Measurements from ENCODE around the gene TEKT4. TPM values are rescaled to one million over a fixed set of nuclear protein-coding genes. Genes with fewer than 3 reads are reported as not detected.

The TEKT4 gene
- polyA plus RNA-seq, 2 of the 4 experiments (the other 2 are of a cell fraction), result not detected

DNA sequence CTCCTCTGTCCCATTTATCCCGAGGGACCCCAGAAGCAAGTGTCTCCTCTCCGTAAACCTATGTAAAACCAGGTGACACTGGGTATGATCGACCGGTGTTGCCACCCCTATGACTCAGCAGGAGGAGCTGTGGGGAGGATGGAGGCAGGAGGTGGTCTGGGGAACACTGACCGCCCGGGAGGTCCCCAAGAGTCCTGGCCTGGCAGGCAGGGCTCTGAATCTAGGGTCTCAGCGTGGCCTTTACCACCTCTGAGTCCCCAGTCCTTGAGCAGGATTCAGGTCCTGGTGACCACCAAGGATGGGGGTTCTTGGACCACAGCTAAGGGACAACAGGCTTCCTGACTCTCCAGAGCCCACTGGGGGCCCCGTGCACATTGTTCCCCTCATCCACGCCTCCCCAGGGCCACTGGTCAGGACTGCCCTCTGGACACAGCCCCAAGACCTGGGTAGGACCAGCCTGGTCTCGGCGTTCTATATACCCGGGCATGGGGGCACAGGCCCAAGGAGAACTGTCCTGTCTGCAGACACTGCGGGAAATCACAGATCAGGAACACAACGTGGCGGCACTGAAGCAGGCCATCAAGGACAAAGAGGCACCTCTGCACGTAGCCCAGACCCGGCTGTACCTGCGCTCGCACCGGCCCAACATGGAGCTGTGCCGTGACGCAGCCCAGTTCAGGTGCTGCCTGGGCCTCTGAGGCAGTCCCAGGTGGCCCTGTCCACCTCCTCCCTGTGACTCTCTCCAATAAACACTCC is 4.0 kb downstream of the TEKT4 start:
- no peak for FAIRE-seq
- WGBS (ENCODE audit: missing lambda C conversion rate), result 68% methylated on average over 19 of the region's 22 CpGs
- Histone ChIP-seq H3K9me3 (no peaks in the 10 kb centered on the region), H3K4me3 (no peak overlapping the region), H3K27ac (no peak overlapping the region), H3K4me2 (no peak overlapping the region), H3K4me1 (no peaks in the 10 kb centered on the region; the same call in 2 of the 3 replicates)
- no peak for ATAC-seq
- TF ChIP-seq HOXB13 (CRISPR knock-in tag; IDR thresholded peaks at IDR 0.05; ENCODE audit: low read depth) (no peak), JUNB (IDR thresholded peaks at IDR 0.05) (no peak), HOXB5 (CRISPR knock-in tag; IDR thresholded peaks at IDR 0.05) (no peak), RFX5 (IDR thresholded peaks at IDR 0.05) (no peak), TFCP2L1 (CRISPR knock-in tag; IDR thresholded peaks at IDR 0.05) (no peak), HDAC2 (IDR thresholded peaks at IDR 0.05) (no peak), ZSCAN20 (CRISPR knock-in tag; IDR thresholded peaks at IDR 0.05) (no peak), EHF (CRISPR knock-in tag; IDR thresholded peaks at IDR 0.05) (no peak), GATA3 (IDR thresholded peaks at IDR 0.05; ENCODE audit: borderline replicate concordance) (no peak), BHLHE40 (IDR thresholded peaks at IDR 0.05; ENCODE audit: low read depth, low read length) (no peak)
- ChIA-PET CTCF (interaction anchor here (1.0 to 2.9 kb wide), 5 partner anchors 10 to 142 kb away, joined by 3 to 15 read pairs (median 4); no protein-coding TSS in a partner anchor), POLR2A (no interaction called here)
- DNase-seq (ENCODE audit: low read depth in 1 of 2, low spot score in 1 of 2), result no peak

DNA sequence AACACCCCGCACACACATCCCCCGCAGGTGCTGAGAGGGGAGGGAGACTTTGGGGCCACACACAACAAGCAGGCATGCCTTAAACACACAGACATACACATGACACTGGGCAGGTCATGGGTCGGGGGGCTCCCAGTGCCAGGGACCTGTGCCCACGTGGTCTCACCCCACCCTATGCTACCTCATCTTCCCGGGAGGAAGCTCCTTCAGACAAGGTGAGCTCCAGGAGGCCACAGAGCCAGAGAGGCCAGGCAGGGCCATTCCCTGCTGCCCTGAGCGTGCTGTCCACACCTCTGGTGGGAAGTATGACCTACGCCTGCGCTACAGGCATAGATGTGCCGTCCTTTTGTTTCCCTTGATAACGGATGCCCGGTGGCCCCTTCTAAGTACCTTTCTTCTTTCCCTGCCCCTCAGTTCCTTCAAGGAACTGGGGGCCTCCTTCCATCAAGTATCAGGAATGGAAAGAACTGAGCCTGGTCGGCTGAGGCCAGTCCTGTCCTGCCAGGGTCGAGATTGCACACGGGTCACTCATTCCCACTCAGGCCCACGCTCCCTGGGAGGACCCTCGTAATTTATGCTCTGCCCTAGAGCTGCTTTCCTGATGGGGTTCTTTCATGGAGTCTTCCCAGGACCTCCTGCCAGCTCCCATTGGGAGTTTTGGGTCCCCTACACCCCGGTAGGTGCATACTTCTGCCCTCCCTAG is 4.7 kb downstream of the TEKT4 start:
- DNase-seq (ENCODE audit: low read depth in 1 of 2, low spot score in 1 of 2), result no peak
- TF ChIP-seq, protein P1, sequence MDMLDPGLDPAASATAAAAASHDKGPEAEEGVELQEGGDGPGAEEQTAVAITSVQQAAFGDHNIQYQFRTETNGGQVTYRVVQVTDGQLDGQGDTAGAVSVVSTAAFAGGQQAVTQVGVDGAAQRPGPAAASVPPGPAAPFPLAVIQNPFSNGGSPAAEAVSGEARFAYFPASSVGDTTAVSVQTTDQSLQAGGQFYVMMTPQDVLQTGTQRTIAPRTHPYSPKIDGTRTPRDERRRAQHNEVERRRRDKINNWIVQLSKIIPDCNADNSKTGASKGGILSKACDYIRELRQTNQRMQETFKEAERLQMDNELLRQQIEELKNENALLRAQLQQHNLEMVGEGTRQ (IDR thresholded peaks at IDR 0.05), result no peak
- TF ChIP-seq, protein P2, sequence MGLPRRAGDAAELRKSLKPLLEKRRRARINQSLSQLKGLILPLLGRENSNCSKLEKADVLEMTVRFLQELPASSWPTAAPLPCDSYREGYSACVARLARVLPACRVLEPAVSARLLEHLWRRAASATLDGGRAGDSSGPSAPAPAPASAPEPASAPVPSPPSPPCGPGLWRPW (IDR thresholded peaks at IDR 0.05), result no peak
- TF ChIP-seq, protein P3, sequence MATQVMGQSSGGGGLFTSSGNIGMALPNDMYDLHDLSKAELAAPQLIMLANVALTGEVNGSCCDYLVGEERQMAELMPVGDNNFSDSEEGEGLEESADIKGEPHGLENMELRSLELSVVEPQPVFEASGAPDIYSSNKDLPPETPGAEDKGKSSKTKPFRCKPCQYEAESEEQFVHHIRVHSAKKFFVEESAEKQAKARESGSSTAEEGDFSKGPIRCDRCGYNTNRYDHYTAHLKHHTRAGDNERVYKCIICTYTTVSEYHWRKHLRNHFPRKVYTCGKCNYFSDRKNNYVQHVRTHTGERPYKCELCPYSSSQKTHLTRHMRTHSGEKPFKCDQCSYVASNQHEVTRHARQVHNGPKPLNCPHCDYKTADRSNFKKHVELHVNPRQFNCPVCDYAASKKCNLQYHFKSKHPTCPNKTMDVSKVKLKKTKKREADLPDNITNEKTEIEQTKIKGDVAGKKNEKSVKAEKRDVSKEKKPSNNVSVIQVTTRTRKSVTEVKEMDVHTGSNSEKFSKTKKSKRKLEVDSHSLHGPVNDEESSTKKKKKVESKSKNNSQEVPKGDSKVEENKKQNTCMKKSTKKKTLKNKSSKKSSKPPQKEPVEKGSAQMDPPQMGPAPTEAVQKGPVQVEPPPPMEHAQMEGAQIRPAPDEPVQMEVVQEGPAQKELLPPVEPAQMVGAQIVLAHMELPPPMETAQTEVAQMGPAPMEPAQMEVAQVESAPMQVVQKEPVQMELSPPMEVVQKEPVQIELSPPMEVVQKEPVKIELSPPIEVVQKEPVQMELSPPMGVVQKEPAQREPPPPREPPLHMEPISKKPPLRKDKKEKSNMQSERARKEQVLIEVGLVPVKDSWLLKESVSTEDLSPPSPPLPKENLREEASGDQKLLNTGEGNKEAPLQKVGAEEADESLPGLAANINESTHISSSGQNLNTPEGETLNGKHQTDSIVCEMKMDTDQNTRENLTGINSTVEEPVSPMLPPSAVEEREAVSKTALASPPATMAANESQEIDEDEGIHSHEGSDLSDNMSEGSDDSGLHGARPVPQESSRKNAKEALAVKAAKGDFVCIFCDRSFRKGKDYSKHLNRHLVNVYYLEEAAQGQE (IDR thresholded peaks at IDR 0.05), result no peak
- TF ChIP-seq, protein P4, sequence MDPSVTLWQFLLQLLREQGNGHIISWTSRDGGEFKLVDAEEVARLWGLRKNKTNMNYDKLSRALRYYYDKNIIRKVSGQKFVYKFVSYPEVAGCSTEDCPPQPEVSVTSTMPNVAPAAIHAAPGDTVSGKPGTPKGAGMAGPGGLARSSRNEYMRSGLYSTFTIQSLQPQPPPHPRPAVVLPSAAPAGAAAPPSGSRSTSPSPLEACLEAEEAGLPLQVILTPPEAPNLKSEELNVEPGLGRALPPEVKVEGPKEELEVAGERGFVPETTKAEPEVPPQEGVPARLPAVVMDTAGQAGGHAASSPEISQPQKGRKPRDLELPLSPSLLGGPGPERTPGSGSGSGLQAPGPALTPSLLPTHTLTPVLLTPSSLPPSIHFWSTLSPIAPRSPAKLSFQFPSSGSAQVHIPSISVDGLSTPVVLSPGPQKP (IDR thresholded peaks at IDR 0.05; ENCODE audit: low read depth, low read length), result no peak
- TF ChIP-seq CEBPB (IDR thresholded peaks at IDR 0.05) (no peak), RARB (CRISPR knock-in tag; IDR thresholded peaks at IDR 0.05) (no peak), HOXB13 (CRISPR knock-in tag; IDR thresholded peaks at IDR 0.05; ENCODE audit: low read depth) (no peak), RAD21 (conservative IDR thresholded peaks at IDR 0.05 in 1 of 2, IDR thresholded peaks at IDR 0.05 in 1 of 2) (no peak), FOSB (CRISPR knock-in tag; IDR thresholded peaks at IDR 0.05) (no peak), PHF8 (IDR thresholded peaks at IDR 0.05; ENCODE audit: borderline replicate concordance, low read depth) (no peak), NPAS2 (CRISPR knock-in tag; IDR thresholded peaks at IDR 0.05; ENCODE audit: borderline replicate concordance) (no peak), JUN (IDR thresholded peaks at IDR 0.05) (no peak), RCOR1 (IDR thresholded peaks at IDR 0.05; ENCODE audit: low read depth, low read length) (no peak), EHF (CRISPR knock-in tag; IDR thresholded peaks at IDR 0.05) (no peak), FOSL2 (IDR thresholded peaks at IDR 0.05) (no peak), FOSL2 (CRISPR knock-in tag; IDR thresholded peaks at IDR 0.05) (no peak)
- TF ChIP-seq, protein P5, sequence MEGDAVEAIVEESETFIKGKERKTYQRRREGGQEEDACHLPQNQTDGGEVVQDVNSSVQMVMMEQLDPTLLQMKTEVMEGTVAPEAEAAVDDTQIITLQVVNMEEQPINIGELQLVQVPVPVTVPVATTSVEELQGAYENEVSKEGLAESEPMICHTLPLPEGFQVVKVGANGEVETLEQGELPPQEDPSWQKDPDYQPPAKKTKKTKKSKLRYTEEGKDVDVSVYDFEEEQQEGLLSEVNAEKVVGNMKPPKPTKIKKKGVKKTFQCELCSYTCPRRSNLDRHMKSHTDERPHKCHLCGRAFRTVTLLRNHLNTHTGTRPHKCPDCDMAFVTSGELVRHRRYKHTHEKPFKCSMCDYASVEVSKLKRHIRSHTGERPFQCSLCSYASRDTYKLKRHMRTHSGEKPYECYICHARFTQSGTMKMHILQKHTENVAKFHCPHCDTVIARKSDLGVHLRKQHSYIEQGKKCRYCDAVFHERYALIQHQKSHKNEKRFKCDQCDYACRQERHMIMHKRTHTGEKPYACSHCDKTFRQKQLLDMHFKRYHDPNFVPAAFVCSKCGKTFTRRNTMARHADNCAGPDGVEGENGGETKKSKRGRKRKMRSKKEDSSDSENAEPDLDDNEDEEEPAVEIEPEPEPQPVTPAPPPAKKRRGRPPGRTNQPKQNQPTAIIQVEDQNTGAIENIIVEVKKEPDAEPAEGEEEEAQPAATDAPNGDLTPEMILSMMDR (IDR thresholded peaks at IDR 0.05), result no peak
- TF ChIP-seq, protein P6, sequence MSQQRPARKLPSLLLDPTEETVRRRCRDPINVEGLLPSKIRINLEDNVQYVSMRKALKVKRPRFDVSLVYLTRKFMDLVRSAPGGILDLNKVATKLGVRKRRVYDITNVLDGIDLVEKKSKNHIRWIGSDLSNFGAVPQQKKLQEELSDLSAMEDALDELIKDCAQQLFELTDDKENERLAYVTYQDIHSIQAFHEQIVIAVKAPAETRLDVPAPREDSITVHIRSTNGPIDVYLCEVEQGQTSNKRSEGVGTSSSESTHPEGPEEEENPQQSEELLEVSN (IDR thresholded peaks at IDR 0.05; ENCODE audit: borderline replicate concordance, low read depth), result no peak
- TF ChIP-seq, protein P7, sequence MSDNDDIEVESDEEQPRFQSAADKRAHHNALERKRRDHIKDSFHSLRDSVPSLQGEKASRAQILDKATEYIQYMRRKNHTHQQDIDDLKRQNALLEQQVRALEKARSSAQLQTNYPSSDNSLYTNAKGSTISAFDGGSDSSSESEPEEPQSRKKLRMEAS (IDR thresholded peaks at IDR 0.05), result no peak
- ChIA-PET CTCF (interaction anchor here (1.0 to 2.9 kb wide), 4 partner anchors 10 to 81 kb away, joined by 3 to 15 read pairs (median 4); no protein-coding TSS in a partner anchor), POLR2A (no interaction called here)
- Histone ChIP-seq H3K4me3 (no peak overlapping the region), H3K4me1 (no peaks in the 10 kb centered on the region), H3K27ac (no peak overlapping the region), H3K4me2 (no peak overlapping the region), H3K9me3 (no peaks in the 10 kb centered on the region)
- WGBS (ENCODE audit: missing lambda C conversion rate), result 18% methylated on average over 17 of the region's 17 CpGs
- no peak for ATAC-seq
- no peak for FAIRE-seq
